DOHH2 (cell line): ENCODE data around the gene KLHL34.

Experiments
- H3F3A ChIP-seq: fragments of 200-600 bp; sonication (generic), shearing (Covaris generic); 2 replicates; pipeline ENCODE4 v1.6.0; 2016; ENCODE audit warnings: antibody characterized with exemption, mild to moderate bottlenecking; ENCODE audit not compliant: control insufficient read depth, insufficient read depth
- H3K27ac ChIP-seq: fragments of 200-600 bp; sonication (generic); 2 replicates; pipeline ENCODE4 v1.5.1; 2014; ENCODE audit warnings: low read depth, mild to moderate bottlenecking, low read length, moderate library complexity
- H3K27me3 ChIP-seq: fragments of 200-600 bp; sonication (generic); 2 replicates; pipeline ENCODE4 v1.6.1; 2014; ENCODE audit warnings: mild to moderate bottlenecking, low read length, mixed read lengths; ENCODE audit not compliant: control insufficient read depth
- H3K36me3 ChIP-seq: fragments of 200-600 bp; sonication (generic); 2 replicates; pipeline ENCODE4 v1.6.1; 2014; ENCODE audit warnings: mild to moderate bottlenecking, low read length, moderate library complexity, mixed read lengths; ENCODE audit not compliant: control insufficient read depth
- H3K4me1 ChIP-seq: fragments of 200-600 bp; sonication (generic); 2 replicates; pipeline ENCODE4 v1.6.1; 2014; ENCODE audit warnings: mild to moderate bottlenecking, low read length, mixed read lengths; ENCODE audit not compliant: control insufficient read depth
- H3K4me2 ChIP-seq: fragments of 200-600 bp; sonication (generic); 2 replicates; pipeline ENCODE4 v1.6.0; 2014; ENCODE audit warnings: mild to moderate bottlenecking, low read length, moderate library complexity
- H3K4me3 ChIP-seq: fragments of 200-600 bp; sonication (generic); 2 replicates; pipeline ENCODE4 v1.5.1; 2014; ENCODE audit warnings: mild to moderate bottlenecking, low read length, mixed read lengths
- H3K79me2 ChIP-seq: fragments of 200-600 bp; sonication (generic); 2 replicates; pipeline ENCODE4 v1.6.1; 2014; ENCODE audit warnings: mild to moderate bottlenecking, low read length, mixed read lengths; ENCODE audit not compliant: control insufficient read depth
- H3K9me2 ChIP-seq: fragments of 200-600 bp; sonication (generic); replicated peaks from 2 replicates; pipeline ENCODE4 v1.6.1; 2014; ENCODE audit warnings: mild to moderate bottlenecking, low read length, mixed read lengths; ENCODE audit not compliant: control insufficient read depth
- H3K9me3 ChIP-seq: fragments of 200-600 bp; sonication (generic); 2 replicates; pipeline ENCODE4 v1.6.1; 2014; ENCODE audit warnings: antibody characterized with exemption, low read length, mixed read lengths; ENCODE audit not compliant: control insufficient read depth, insufficient read depth
- H4K20me1 ChIP-seq: fragments of 200-600 bp; sonication (generic); 2 replicates; pipeline ENCODE4 v1.6.0; 2014; ENCODE audit warnings: low read depth, mild to moderate bottlenecking, antibody characterized with exemption, low read length, moderate library complexity; ENCODE audit not compliant: control insufficient read depth, insufficient read depth
- EZH2phosphoT487 ChIP-seq: fragments of 200-600 bp; sonication (generic); IDR thresholded peaks from 2 replicates; pipeline ENCODE4 v1.6.1; 2017; ENCODE audit warnings: borderline replicate concordance, mild to moderate bottlenecking, antibody characterized with exemption, low read length, moderate library complexity, mixed read lengths
- TF ChIP-seq, protein P1 (sequence below): fragments of 200-600 bp; sonication (generic); IDR thresholded peaks from one replicate; pipeline ENCODE4 v1.5.1; 2014; ENCODE audit warnings: antibody characterized with exemption, mild to moderate bottlenecking, low read depth, low read length; ENCODE audit not compliant: poor library complexity, severe bottlenecking

KLHL34 gene, protein sequence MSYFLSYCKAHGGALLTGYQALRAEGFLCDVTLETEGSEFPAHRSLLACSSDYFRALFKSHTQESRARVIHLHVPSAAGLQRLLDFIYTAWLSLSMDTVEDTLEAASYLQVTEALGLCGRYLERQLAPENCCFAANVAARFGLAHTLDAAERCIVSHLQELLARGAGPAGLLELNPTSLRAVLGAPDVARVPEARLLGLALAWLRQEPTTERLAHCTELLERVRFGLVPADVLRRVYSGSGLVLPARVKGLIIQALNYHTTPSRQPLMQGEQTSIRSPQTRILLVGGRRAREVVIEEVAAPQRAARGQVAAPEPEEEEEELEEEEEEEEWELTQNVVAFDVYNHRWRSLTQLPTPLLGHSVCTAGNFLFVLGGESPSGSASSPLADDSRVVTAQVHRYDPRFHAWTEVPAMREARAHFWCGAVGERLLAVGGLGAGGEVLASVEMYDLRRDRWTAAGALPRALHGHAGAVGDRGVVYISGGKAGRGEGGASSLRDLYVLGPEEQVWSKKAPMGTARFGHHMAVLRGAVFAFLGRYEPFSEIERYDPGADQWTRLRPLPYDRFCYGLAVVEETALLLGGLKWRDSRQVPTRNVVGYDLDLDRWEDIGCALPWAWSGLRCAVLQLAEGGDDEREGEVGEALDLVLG

DNA sequence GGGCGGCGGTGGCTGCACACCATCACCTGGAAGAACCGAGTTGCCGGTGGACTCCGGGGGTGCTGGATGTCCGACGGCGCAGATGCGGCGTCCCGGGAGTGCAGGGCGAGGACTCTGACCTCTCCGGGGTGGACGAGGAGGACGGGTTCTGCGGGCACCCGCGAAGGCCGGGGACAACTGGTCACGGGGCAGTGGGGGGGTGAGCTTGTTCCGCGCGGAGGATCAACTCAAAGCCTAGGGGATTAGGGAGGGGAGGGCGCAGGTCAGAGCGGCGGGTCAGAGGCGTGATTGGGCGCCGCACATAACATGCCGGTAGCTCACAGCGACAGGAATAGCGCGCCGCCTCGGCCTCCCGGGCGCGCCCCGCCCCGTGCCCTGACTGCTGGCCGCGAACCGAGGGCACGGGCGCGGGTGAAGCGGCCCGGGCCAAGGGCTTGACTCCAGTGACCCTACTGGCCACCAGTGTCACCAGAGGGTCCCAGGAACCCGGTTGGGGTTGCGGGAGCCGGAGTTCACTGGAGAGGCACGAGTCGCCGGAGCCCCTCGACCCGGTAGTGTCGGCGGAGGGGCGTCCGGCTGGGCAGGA, at the start of gene KLHL34:
Gene KLHL34, minus strand, starts transcription at position 179 of the 586 bp plus-strand sequence. CDS start 542 bp downstream, outside the sequence.
- Histone ChIP-seq H3K79me2 (no peaks in the 10 kb centered on the region), H3K4me3 (no peak within 1 kb of the TSS), H3K4me1 (no peaks in the 10 kb centered on the region), H3K27me3 (no peaks in the 10 kb centered on the region), H3K4me2 (no peak within 1 kb of the TSS), H4K20me1 (no peaks in the 10 kb centered on the region), H3F3A (no peaks in the 10 kb centered on the region), H3K27ac (no peak within 1 kb of the TSS), H3K9me2 (no peaks in the 10 kb centered on the region), H3K9me3 (no peaks in the 10 kb centered on the region), H3K36me3 (no peaks in the 10 kb centered on the region)
- TF ChIP-seq EZH2phosphoT487: no peak
- TF ChIP-seq, protein P1, sequence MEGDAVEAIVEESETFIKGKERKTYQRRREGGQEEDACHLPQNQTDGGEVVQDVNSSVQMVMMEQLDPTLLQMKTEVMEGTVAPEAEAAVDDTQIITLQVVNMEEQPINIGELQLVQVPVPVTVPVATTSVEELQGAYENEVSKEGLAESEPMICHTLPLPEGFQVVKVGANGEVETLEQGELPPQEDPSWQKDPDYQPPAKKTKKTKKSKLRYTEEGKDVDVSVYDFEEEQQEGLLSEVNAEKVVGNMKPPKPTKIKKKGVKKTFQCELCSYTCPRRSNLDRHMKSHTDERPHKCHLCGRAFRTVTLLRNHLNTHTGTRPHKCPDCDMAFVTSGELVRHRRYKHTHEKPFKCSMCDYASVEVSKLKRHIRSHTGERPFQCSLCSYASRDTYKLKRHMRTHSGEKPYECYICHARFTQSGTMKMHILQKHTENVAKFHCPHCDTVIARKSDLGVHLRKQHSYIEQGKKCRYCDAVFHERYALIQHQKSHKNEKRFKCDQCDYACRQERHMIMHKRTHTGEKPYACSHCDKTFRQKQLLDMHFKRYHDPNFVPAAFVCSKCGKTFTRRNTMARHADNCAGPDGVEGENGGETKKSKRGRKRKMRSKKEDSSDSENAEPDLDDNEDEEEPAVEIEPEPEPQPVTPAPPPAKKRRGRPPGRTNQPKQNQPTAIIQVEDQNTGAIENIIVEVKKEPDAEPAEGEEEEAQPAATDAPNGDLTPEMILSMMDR: no peak

DNA sequence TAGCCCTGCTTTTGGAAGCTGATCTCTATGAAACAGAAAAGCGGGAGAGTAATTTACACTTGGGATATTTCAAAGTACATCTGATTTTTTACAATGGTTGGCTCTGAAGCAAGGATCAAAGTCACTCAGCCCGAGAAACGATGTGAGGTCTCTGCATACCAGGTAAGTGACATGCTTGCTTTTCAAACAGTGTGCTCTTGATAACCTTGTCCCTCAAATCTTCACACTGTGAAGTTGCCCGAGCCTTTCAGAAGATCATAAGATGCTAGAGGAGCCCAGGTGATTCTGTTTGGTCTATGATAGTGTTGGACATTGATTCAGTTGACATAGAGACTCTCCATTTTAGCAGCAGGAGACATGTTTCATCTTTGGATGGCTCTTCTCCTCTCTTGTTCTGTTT, 47.1 kb upstream of the KLHL34 start:
- Histone ChIP-seq H3K4me3 (no peak overlapping the region), H3F3A (no peaks in the 10 kb centered on the region)

DNA sequence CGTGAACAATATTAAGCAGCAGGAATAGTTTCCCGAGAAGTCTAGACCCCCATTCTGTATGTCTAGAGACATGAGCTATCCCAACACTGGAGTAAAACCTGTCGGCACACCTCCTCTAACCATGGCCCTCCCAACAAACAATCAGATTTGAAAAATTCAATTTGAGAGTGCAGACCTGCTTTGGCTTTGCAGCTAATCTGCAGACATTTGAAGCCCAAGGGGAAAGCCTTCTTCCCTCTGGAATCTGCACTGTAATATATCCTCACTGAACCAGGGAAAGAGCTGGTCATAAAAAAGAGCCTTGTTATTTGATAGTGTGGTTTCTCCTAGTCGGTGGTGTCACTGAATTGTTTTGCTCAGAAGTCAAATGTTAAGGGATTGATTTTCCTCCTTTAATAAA, 44.6 kb upstream of the KLHL34 start:
- Histone ChIP-seq H3K79me2 (no peaks in the 10 kb centered on the region), H3K4me3 (no peak overlapping the region), H3K9me2 (no peaks in the 10 kb centered on the region), H3K27ac (no peak overlapping the region), H3F3A (no peaks in the 10 kb centered on the region), H4K20me1 (no peaks in the 10 kb centered on the region), H3K36me3 (no peaks in the 10 kb centered on the region), H3K27me3 (no peaks in the 10 kb centered on the region), H3K4me2 (no peak overlapping the region), H3K9me3 (no peaks in the 10 kb centered on the region), H3K4me1 (no peaks in the 10 kb centered on the region)
- no peak for TF ChIP-seq EZH2phosphoT487

More for the DNA sequence above, 47.1 kb upstream of the KLHL34 start:
- TF ChIP-seq, protein P1: no peak
- TF ChIP-seq EZH2phosphoT487: no peak
- Histone ChIP-seq H3K4me1 (no peaks in the 10 kb centered on the region), H3K9me3 (no peaks in the 10 kb centered on the region), H4K20me1 (no peaks in the 10 kb centered on the region), H3K79me2 (no peaks in the 10 kb centered on the region), H3K9me2 (no peaks in the 10 kb centered on the region), H3K36me3 (no peaks in the 10 kb centered on the region), H3K4me2 (no peak overlapping the region), H3K27ac (no peak overlapping the region), H3K27me3 (no peaks in the 10 kb centered on the region)

DNA sequence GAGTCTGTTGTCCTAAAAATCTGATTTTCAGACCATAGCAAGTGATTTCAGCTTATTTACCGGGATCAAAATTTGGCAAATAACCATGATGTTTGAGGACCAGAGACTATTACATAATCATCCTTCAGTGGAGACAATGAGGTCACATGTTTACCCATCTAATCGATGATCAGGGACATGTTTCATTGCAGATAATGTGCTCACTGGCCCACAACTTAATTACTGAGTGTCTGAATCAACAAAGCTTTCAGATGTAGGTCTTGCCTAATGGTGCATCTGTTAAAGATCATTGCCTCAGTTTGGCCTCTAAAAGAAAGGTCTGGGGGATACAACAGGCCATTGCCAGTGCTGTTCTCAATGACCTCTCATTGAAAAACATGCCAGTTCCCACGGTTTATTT, 42.8 kb upstream of the KLHL34 start:
- H3K4me3 ChIP-seq: no peak overlapping the region
- TF ChIP-seq EZH2phosphoT487: no peak
- TF ChIP-seq, protein P1: no peak
- H3F3A ChIP-seq: no peaks in the 10 kb centered on the region
- no peaks in the 10 kb centered on the region for H3K9me3 ChIP-seq
- no peaks in the 10 kb centered on the region for H3K9me2 ChIP-seq
- H3K27ac ChIP-seq: no peak overlapping the region
- no peaks in the 10 kb centered on the region for H3K36me3 ChIP-seq
- H3K27me3 ChIP-seq: no peaks in the 10 kb centered on the region
- H4K20me1 ChIP-seq: no peaks in the 10 kb centered on the region
- no peaks in the 10 kb centered on the region for H3K4me1 ChIP-seq
- no peak overlapping the region for H3K4me2 ChIP-seq
- no peaks in the 10 kb centered on the region for H3K79me2 ChIP-seq
